C4-2B (cell line): ENCODE measurements around the gene NPPA.

Experiments
- H3K27ac ChIP-seq: fragments of 450-650 bp; 2 replicates; pipeline ENCODE4 v1.5.1; 2017
- ZFX ChIP-seq: fragments of 450-650 bp; IDR thresholded peaks from 2 replicates; pipeline ENCODE4 v1.6.1; 2017
- TF ChIP-seq, protein P1 (sequence below): fragments of 450-650 bp; conservative IDR thresholded peaks from 2 replicates; pipeline ENCODE4 v1.5.1; 2017; ENCODE audit warnings: mild to moderate bottlenecking

NPPA gene

DNA sequence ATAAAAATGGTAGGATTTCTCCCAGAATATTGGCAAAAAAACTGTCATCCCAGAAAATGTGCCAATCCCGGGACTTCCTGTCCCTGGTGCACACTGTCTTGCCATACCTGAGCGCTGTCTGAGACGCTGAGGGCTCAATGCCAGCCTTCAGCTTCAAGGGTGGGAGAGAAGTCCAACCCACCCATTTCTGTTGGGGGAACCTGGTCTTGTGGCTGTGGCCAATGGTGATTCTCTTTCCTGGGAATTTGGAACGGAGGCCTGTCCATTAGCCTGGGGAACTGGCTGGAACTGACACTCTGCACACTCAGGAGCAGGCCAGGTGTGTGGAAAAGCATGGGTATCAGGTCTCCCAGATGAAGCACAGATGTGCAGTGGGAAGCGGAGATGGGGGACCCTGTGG lies 48.5 kb downstream of the NPPA start:
- TF ChIP-seq ZFX, result no peak
- TF ChIP-seq, protein P1, sequence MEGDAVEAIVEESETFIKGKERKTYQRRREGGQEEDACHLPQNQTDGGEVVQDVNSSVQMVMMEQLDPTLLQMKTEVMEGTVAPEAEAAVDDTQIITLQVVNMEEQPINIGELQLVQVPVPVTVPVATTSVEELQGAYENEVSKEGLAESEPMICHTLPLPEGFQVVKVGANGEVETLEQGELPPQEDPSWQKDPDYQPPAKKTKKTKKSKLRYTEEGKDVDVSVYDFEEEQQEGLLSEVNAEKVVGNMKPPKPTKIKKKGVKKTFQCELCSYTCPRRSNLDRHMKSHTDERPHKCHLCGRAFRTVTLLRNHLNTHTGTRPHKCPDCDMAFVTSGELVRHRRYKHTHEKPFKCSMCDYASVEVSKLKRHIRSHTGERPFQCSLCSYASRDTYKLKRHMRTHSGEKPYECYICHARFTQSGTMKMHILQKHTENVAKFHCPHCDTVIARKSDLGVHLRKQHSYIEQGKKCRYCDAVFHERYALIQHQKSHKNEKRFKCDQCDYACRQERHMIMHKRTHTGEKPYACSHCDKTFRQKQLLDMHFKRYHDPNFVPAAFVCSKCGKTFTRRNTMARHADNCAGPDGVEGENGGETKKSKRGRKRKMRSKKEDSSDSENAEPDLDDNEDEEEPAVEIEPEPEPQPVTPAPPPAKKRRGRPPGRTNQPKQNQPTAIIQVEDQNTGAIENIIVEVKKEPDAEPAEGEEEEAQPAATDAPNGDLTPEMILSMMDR, result no peak
- H3K27ac ChIP-seq, result no peak overlapping the region

DNA sequence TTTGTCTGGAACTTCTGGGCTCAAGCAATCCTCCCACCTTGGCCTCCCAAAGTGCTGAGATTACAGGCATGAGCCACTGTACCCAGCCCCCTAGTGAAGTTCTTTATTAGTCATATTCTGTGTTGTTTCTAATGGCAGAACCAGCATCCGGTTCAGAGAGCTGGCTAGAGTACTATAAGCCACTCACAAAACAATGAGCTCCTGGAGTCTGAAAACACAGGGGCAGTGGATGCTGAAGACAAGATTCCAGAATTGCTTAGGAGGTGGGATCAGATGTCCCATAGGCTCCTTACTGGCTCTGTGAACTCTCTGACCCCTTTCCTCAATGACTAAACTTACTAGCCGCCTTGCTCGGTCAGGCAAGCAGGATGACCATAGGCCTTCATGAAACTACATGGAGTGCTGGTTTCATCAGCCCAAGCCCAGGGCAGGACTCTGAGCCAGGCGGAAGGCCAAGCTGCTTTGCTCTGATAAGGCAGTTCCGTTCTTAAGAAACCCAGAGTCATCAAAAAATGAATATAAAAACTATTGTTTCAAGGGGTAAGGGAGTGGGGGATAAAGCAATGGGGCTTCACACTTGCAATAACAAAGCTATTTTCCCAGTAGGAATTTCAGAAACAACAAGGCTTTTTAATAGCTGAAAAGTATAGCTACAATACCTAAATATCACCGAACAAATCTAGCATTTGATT lies 49.9 kb downstream of the NPPA start:
- H3K27ac ChIP-seq, result no peak overlapping the region
- no peak for TF ChIP-seq ZFX
- TF ChIP-seq, protein P1, result no peak

DNA sequence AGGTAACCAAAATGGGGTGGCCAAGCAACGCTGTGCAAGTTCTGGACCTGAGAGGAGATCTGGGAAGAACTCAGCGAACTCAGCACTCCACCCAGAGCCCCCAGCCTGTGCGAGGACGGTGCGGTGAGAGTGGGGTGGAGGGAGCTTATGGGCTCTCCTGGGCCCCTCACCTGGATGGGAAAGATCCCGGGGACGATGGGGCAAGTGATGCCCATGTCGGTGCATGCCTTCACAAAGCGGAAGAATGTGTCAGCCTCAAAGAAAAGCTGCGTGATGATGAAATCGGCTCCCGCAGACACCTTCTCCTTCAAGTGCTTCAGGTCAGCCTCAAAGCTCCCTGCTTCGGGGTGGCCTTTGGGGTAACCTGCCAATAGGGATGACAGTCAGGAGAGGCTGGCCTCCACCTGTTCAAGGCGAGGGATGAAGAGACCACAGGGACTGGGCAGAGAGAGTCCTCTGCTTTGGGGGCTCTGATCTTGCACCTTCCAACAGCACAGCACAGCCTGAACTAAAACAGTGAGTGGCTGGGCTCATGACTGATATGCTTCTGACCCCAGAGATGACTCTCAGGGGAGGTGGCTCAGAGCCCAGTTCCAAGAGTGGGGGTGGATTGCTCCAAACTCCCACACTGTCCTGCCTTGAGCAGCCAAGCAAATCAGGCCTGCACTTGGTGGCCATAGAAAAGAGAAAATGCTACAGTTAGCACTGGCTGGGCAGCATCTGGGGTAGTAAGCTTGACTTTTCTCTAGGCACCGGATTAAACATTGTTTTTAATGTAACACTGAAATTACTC lies 51.4 kb downstream of the NPPA start:
- TF ChIP-seq ZFX, result no peak
- TF ChIP-seq, protein P1, result no peak
- H3K27ac ChIP-seq, result no peak overlapping the region
